H9 (cell line): ENCODE results near the gene KPNA1. TPM values are rescaled to one million over a fixed set of nuclear protein-coding genes. Genes with fewer than 3 reads are reported as not detected.

ENCODE experiments used
- DNase-seq: peaks from one replicate; pipeline ENCODE4 v3.0.0-alpha.2; 2017
- H2AFZ ChIP-seq: one replicate; pipeline ENCODE4 v1.6.1; 2013; ENCODE audit warnings: mild to moderate bottlenecking, low read length, control low read depth, moderate library complexity
- H2AK5ac ChIP-seq: 2 replicates; pipeline ENCODE4 v1.6.1; 2013; ENCODE audit warnings: low read length, control low read depth, mixed read lengths; ENCODE audit not compliant: insufficient read length
- H2BK120ac ChIP-seq: one replicate; pipeline ENCODE4 v1.6.1; 2013; ENCODE audit warnings: low read depth, mild to moderate bottlenecking, low read length, control low read depth, inconsistent platforms; ENCODE audit not compliant: poor library complexity, severe bottlenecking
- H2BK12ac ChIP-seq: 2 replicates; pipeline ENCODE4 v1.6.1; 2013; ENCODE audit warnings: low read length, control low read depth, mixed read lengths, low read depth; ENCODE audit not compliant: insufficient read length
- H2BK15ac ChIP-seq: 2 replicates; pipeline ENCODE4 v1.6.1; 2013; ENCODE audit warnings: low read depth, low read length, control low read depth
- H2BK20ac ChIP-seq: one replicate; pipeline ENCODE4 v1.6.1; 2013; ENCODE audit warnings: low read depth, mild to moderate bottlenecking, low read length, control low read depth, inconsistent platforms; ENCODE audit not compliant: poor library complexity, severe bottlenecking
- H2BK5ac ChIP-seq: 2 replicates; pipeline ENCODE4 v1.6.1; 2013; ENCODE audit warnings: low read length, control low read depth, mixed read lengths; ENCODE audit not compliant: insufficient read length
- H3K14ac ChIP-seq: 2 replicates; pipeline ENCODE4 v1.6.1; 2013; ENCODE audit warnings: low read length, control low read depth; ENCODE audit not compliant: insufficient read depth
- H3K18ac ChIP-seq: 2 replicates; pipeline ENCODE4 v1.6.1; 2013; ENCODE audit warnings: low read depth, mild to moderate bottlenecking, mixed read lengths, low read length, control low read depth; ENCODE audit not compliant: insufficient read length
- H3K23ac ChIP-seq: 2 replicates; pipeline ENCODE4 v1.6.1; 2013; ENCODE audit warnings: low read length, control low read depth, mixed read lengths, low read depth; ENCODE audit not compliant: insufficient read length
- H3K23me2 ChIP-seq: 2 replicates; pipeline ENCODE4 v1.6.1; 2013; ENCODE audit warnings: low read depth, mild to moderate bottlenecking, mixed read lengths, low read length, control low read depth; ENCODE audit not compliant: insufficient read length, poor library complexity, severe bottlenecking
- H3K27ac ChIP-seq: 2 replicates; pipeline ENCODE4 v1.5.1; 2013; ENCODE audit warnings: low read length, control low read depth, mixed read lengths, low read depth; ENCODE audit not compliant: insufficient read length
- H3K27me3 ChIP-seq: 2 replicates; pipeline ENCODE4 v1.6.1; 2013; ENCODE audit warnings: low read length, control low read depth, inconsistent platforms; ENCODE audit not compliant: insufficient read depth
- H3K4ac ChIP-seq: 2 replicates; pipeline ENCODE4 v1.6.1; 2013; ENCODE audit warnings: low read depth, mild to moderate bottlenecking, control low read depth, inconsistent platforms, low read length, moderate library complexity
- H3K4me1 ChIP-seq: 2 replicates; pipeline ENCODE4 v1.6.1; 2013; ENCODE audit warnings: low read length, control low read depth, inconsistent platforms; ENCODE audit not compliant: insufficient read depth
- H3K4me2 ChIP-seq: 2 replicates; pipeline ENCODE4 v1.6.1; 2013; ENCODE audit warnings: low read length, control low read depth, mixed read lengths; ENCODE audit not compliant: insufficient read length, insufficient read depth
- H3K56ac ChIP-seq: 2 replicates; pipeline ENCODE4 v1.6.1; 2013; ENCODE audit warnings: low read depth, mild to moderate bottlenecking, mixed read lengths, low read length, control low read depth; ENCODE audit not compliant: insufficient read length
- H3K79me1 ChIP-seq: 2 replicates; pipeline ENCODE4 v1.6.1; 2013; ENCODE audit warnings: low read depth, mild to moderate bottlenecking, moderate library complexity, low read length, control low read depth, inconsistent platforms; ENCODE audit not compliant: insufficient read depth, poor library complexity, severe bottlenecking
- H3K79me2 ChIP-seq: 2 replicates; pipeline ENCODE4 v1.6.1; 2013; ENCODE audit warnings: low read length, control low read depth, inconsistent platforms; ENCODE audit not compliant: insufficient read depth
- H3K9ac ChIP-seq: 2 replicates; pipeline ENCODE4 v1.6.1; 2013; ENCODE audit warnings: low read length, control low read depth, mixed read lengths; ENCODE audit not compliant: insufficient read length; ENCODE audit errors: extremely low read depth
- H3K9me3 ChIP-seq: one replicate; pipeline ENCODE4 v1.6.1; 2013; ENCODE audit warnings: low read depth, low read length, inconsistent platforms; ENCODE audit not compliant: control insufficient read depth
- H3T11ph ChIP-seq: one replicate; pipeline ENCODE4 v1.6.1; 2013; ENCODE audit warnings: mild to moderate bottlenecking, low read length, control low read depth, inconsistent platforms
- H4K20me1 ChIP-seq: one replicate; pipeline ENCODE4 v1.6.1; 2013; ENCODE audit not compliant: control insufficient read depth, insufficient read length, insufficient read depth
- H4K5ac ChIP-seq: 2 replicates; pipeline ENCODE4 v1.6.1; 2013; ENCODE audit warnings: low read depth, mild to moderate bottlenecking, mixed read lengths, low read length, control low read depth; ENCODE audit not compliant: insufficient read length
- H4K8ac ChIP-seq: replicated peaks from 2 replicates; pipeline ENCODE4 v1.6.1; 2013; ENCODE audit warnings: low read length, control low read depth, mixed read lengths, low read depth; ENCODE audit not compliant: insufficient read length
- H4K91ac ChIP-seq: 2 replicates; pipeline ENCODE4 v1.6.1; 2013; ENCODE audit warnings: low read depth, mild to moderate bottlenecking, moderate library complexity, mixed read lengths, low read length, control low read depth; ENCODE audit not compliant: insufficient read length
- H3K27ac Mint-ChIP-seq, 3 experiments: 2 replicates in 2 of 3; 3 replicates in 1 of 3; pipeline ENCODE4 v1.8.0; 2020 to 2021; ENCODE audit warnings: mixed read lengths in 3 of 3, mild to moderate bottlenecking in 1 of 3, moderate library complexity in 1 of 3
- H3K27me3 Mint-ChIP-seq: 2 replicates; pipeline ENCODE4 v1.8.0; 2021; ENCODE audit warnings: low read depth, mild to moderate bottlenecking, moderate library complexity, mixed read lengths
- H3K36me3 Mint-ChIP-seq, 3 experiments: 2 replicates in 2 of 3; 3 replicates in 1 of 3; pipeline ENCODE4 v1.8.0; 2020 to 2021; ENCODE audit warnings: low read depth in 3 of 3, mixed read lengths in 3 of 3; ENCODE audit not compliant: insufficient read depth in 1 of 3
- H3K4me1 Mint-ChIP-seq, 2 experiments: 2 replicates each; pipeline ENCODE4 v1.8.0; 2020; ENCODE audit warnings: mixed read lengths in 2 of 2
- H3K4me3 Mint-ChIP-seq, 2 experiments: 2 replicates in 1 of 2; 3 replicates in 1 of 2; pipeline ENCODE4 v1.8.0; 2020 to 2021; ENCODE audit warnings: mild to moderate bottlenecking in 2 of 2, mixed read lengths in 2 of 2, moderate library complexity in 1 of 2
- H3K9me3 Mint-ChIP-seq, 2 experiments: 2 replicates in 1 of 2; 3 replicates in 1 of 2; pipeline ENCODE4 v1.8.0; 2020; ENCODE audit warnings: mild to moderate bottlenecking in 2 of 2, mixed read lengths in 2 of 2, moderate library complexity in 1 of 2
- WGBS: extraction: QIAGEN DNeasy Blood & Tissue Kit; methylation state at CpG from one replicate; pipeline ENCODE4 v1.1.7; 2013; ENCODE audit warnings: missing lambda C conversion rate, low lambda C conversion rate, mixed read lengths; ENCODE audit not compliant: insufficient read length; ENCODE audit errors: extremely low coverage; 5-methylcytosine and 5-hydroxymethylcytosine counted together
- total RNA-seq: library from RNA; stranded (reverse); gene quantifications from 2 replicates; pipeline ENCODE4 v1.2.1, GENCODE V29; 2021
- TF ChIP-seq, protein P1 (sequence below): fragments of 200-600 bp; sonication (generic); conservative IDR thresholded peaks from 3 replicates; pipeline ENCODE4 v1.8.0; 2021; ENCODE audit warnings: antibody characterized with exemption, mild to moderate bottlenecking

The KPNA1 gene
- total RNA-seq, 1 experiment from 2014 or later: 71.7 TPM

DNA sequence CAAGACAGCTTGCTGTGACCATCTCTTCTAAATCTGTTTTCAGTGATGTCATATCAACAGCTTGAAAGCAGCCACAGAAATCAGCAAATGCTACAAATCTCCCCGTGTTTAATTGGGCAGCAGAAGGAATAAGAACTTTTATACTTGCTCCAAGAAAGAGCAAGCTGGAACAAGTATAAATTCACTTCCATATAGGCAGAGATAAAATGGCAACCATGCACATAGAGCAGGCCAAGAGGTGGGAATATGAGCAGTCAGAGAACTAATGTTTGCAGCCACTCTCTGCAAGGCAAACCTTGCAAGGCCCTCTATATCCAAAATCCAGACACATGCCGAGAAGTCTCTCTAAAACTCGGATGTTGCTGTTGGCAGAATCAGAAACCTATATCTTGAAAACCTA lies 33.3 kb upstream of the KPNA1 start:
- Mint-ChIP-seq H3K4me3 (no peak overlapping the region), H3K27me3 (no peaks in the 10 kb centered on the region), H3K4me1 (peaks cover under 1 to 3% of the 10 kb centered on the region in 2 experiments), H3K36me3 (peaks cover 0 to 3% (median 0%) of the 10 kb centered on the region in 3 experiments; a peak in 1 of 7 replicates), H3K9me3 (no peaks in the 10 kb centered on the region), H3K27ac (no peak overlapping the region)
- Histone ChIP-seq H2AK5ac (no peak overlapping the region), H3K27ac (no peak overlapping the region), H4K5ac (no peak overlapping the region), H3T11ph (no peak overlapping the region), H3K79me2 (no peaks in the 10 kb centered on the region), H3K4ac (no peak overlapping the region), H3K27me3 (no peaks in the 10 kb centered on the region), H3K18ac (no peak overlapping the region), H2AFZ (no peak overlapping the region), H2BK12ac (no peak overlapping the region), H3K9ac (no peak overlapping the region), H3K56ac (no peak overlapping the region), H3K4me1 (no peaks in the 10 kb centered on the region; the same call in 1 of the 2 replicates), H4K91ac (no peak overlapping the region), H3K79me1 (no peaks in the 10 kb centered on the region), H3K9me3 (no peaks in the 10 kb centered on the region), H3K23me2 (no peaks in the 10 kb centered on the region), H2BK5ac (no peak overlapping the region), H3K4me2 (no peak overlapping the region), H4K20me1 (no peaks in the 10 kb centered on the region), H3K14ac (no peak overlapping the region), H3K23ac (no peak overlapping the region), H2BK120ac (no peak overlapping the region), H2BK15ac (no peak overlapping the region), H2BK20ac (no peak overlapping the region), H4K8ac (no peak overlapping the region)
- no peak for DNase-seq
- TF ChIP-seq, protein P1, sequence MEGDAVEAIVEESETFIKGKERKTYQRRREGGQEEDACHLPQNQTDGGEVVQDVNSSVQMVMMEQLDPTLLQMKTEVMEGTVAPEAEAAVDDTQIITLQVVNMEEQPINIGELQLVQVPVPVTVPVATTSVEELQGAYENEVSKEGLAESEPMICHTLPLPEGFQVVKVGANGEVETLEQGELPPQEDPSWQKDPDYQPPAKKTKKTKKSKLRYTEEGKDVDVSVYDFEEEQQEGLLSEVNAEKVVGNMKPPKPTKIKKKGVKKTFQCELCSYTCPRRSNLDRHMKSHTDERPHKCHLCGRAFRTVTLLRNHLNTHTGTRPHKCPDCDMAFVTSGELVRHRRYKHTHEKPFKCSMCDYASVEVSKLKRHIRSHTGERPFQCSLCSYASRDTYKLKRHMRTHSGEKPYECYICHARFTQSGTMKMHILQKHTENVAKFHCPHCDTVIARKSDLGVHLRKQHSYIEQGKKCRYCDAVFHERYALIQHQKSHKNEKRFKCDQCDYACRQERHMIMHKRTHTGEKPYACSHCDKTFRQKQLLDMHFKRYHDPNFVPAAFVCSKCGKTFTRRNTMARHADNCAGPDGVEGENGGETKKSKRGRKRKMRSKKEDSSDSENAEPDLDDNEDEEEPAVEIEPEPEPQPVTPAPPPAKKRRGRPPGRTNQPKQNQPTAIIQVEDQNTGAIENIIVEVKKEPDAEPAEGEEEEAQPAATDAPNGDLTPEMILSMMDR: no peak
- WGBS: no CpG with 5 or more reads among the region's 3 CpGs
